ENCODE results near the gene TRIM66. TPM values are rescaled to one million over a fixed set of nuclear protein-coding genes. Genes with fewer than 3 reads are reported as not detected.
A peak's percentile ranks its signal among the peaks of the same experiment; 100 is the strongest.

The TRIM66 gene
- polyA plus RNA-seq, 2 of the 4 experiments (the other 2 are of a cell fraction), result 2.5 to 9.8 TPM

GRCh38 chr11:8720868-8721608 is 38.6 kb upstream of the TRIM66 start:
- FAIRE-seq (no peak), DNase-seq (ENCODE audit: low read depth in 1 of 2, low spot score in 1 of 2) (no peak), ATAC-seq (no peak)
- ChIA-PET POLR2A (interaction anchor here (0.6 kb wide), 1 partner anchor 150 kb away, joined by 3 read pairs; no protein-coding TSS in a partner anchor), CTCF (interaction anchor here (1.0 to 2.6 kb wide), 3 partner anchors 13 to 93 kb away, joined by 3 to 10 read pairs (median 6); no protein-coding TSS in a partner anchor)
- no peak for TF ChIP-seq ATOH8 (CRISPR knock-in tag; IDR thresholded peaks at IDR 0.05; ENCODE audit: low read depth)
- no peak for TF ChIP-seq CEBPB (IDR thresholded peaks at IDR 0.05)
- TF ChIP-seq E2F6 (IDR thresholded peaks at IDR 0.05; ENCODE audit: borderline replicate concordance, low read depth), result no peak
- TF ChIP-seq MAZ (IDR thresholded peaks at IDR 0.05; ENCODE audit: borderline replicate concordance, low read depth, low read length), result no peak
- TF ChIP-seq NPAS2 (CRISPR knock-in tag; IDR thresholded peaks at IDR 0.05; ENCODE audit: borderline replicate concordance), result no peak
- no peak for TF ChIP-seq CBX2 (IDR thresholded peaks at IDR 0.05; ENCODE audit: borderline replicate concordance, low read depth)
- no peak for TF ChIP-seq HOXB5 (CRISPR knock-in tag; IDR thresholded peaks at IDR 0.05)
- no peak for TF ChIP-seq CHD4 (IDR thresholded peaks at IDR 0.05; ENCODE audit: borderline replicate concordance)
- TF ChIP-seq CTCF (IDR thresholded peaks at IDR 0.05), result no peak
- TF ChIP-seq EHMT2 (IDR thresholded peaks at IDR 0.05; ENCODE audit: low read depth), result no peak
- no peak for TF ChIP-seq RARB (CRISPR knock-in tag; IDR thresholded peaks at IDR 0.05)
- no peak for TF ChIP-seq HEYL (CRISPR knock-in tag; IDR thresholded peaks at IDR 0.05)
- no peak for TF ChIP-seq CBX8 (IDR thresholded peaks at IDR 0.05)
- no peak for TF ChIP-seq FOSB (CRISPR knock-in tag; IDR thresholded peaks at IDR 0.05)
- no peak for TF ChIP-seq GATA3 (IDR thresholded peaks at IDR 0.05; ENCODE audit: borderline replicate concordance)
- no peak overlapping the region; the same call in 2 of the 3 replicates for H3K4me2 ChIP-seq
- no peak overlapping the region for H3K4me3 ChIP-seq
- WGBS (ENCODE audit: missing lambda C conversion rate), result 92% methylated on average over 4 of the region's 5 CpGs
- H3K4me1 ChIP-seq, result peaks cover 57% of the 10 kb centered on the region
- H3K9me3 ChIP-seq, result no peaks in the 10 kb centered on the region
- H3K27ac ChIP-seq, result peak overlapping the region; percentile 80 to 92

GRCh38 chr11:8720352-8720751 is 37.9 kb upstream of the TRIM66 start:
- no peak for ATAC-seq
- CTCF ChIA-PET, result interaction anchor here (0.7 to 2.6 kb wide), 6 partner anchors 13 to 594 kb away, joined by 3 to 10 read pairs (median 6); partner anchors contain the start of gene TMEM41B
- POLR2A ChIA-PET, result interaction anchor here (0.6 kb wide), 1 partner anchor 151 kb away, joined by 3 read pairs; no protein-coding TSS in a partner anchor
- Histone ChIP-seq H3K4me3 (no peak overlapping the region), H3K4me1 (peaks cover 57% of the 10 kb centered on the region), H3K27ac (peak overlapping the region; percentile 80 to 92), H3K4me2 (peak overlapping the region; percentile 80; the same call in 2 of the 3 replicates), H3K9me3 (no peaks in the 10 kb centered on the region)
- no peak for DNase-seq (ENCODE audit: low read depth in 1 of 2, low spot score in 1 of 2)
- no peak for TF ChIP-seq FOXS1 (CRISPR knock-in tag; IDR thresholded peaks at IDR 0.05)
- no peak for TF ChIP-seq BHLHE40 (IDR thresholded peaks at IDR 0.05; ENCODE audit: low read depth, low read length)
- no peak for TF ChIP-seq CEBPB (IDR thresholded peaks at IDR 0.05)
- no peak for TF ChIP-seq HOXA7 (CRISPR knock-in tag; IDR thresholded peaks at IDR 0.05)
- no peak for TF ChIP-seq TP53 (CRISPR knock-in tag; IDR thresholded peaks at IDR 0.05)
- TF ChIP-seq RFX5 (IDR thresholded peaks at IDR 0.05), result no peak
- 90% methylated on average over 3 of the region's 3 CpGs for WGBS (ENCODE audit: missing lambda C conversion rate)
- FAIRE-seq, result no peak
